Measurements from ENCODE around the gene SUPT3H. TPM values are rescaled to one million over a fixed set of nuclear protein-coding genes. Genes with fewer than 3 reads are reported as not detected.
"Not testable (repeated sequence)": the region's sequence is repeated elsewhere in the genome, so short reads cannot be mapped to it uniquely, and the experiment has no call there.

Gene SUPT3H
- polyA plus RNA-seq, 3 donors = 2.4 to 3.5 (median 2.5) TPM

DNA sequence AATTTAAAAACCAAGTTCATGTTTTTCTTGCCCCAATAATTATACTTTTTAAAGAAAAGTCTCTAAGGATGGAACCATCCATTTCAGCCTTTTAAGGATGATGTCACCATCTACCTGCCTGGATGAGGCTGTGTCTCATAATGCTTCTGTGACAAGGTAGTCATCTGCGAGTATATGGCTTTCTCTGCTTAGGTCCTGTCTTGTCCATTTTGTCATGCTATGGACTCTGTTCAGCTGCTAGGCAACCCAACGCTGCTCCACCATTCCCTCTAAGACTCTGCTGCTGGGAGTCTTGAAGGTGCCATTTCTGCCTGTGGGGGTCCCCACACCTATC, 509.4 kb downstream of the SUPT3H start:
- intact Hi-C loops (cut with micrococcal nuclease) = no loop called here
- no peaks in the 10 kb centered on the region for H4K20me1 ChIP-seq (ENCODE audit: insufficient read depth, low read length)
- no peak overlapping the region for H3K9ac ChIP-seq (ENCODE audit: insufficient read depth, low read length, poor library complexity, severe bottlenecking)
- H3K27ac ChIP-seq (ENCODE audit: low read depth in 1 of 2, low read length in 2 of 2) = no peak overlapping the region
- peaks cover 2 to 6% of the 10 kb centered on the region in 2 donors for H3K36me3 Mint-ChIP-seq
- no peak overlapping the region for H2AFZ ChIP-seq (ENCODE audit: insufficient read depth, low read depth, low read length, poor library complexity, severe bottlenecking)
- H3K9me3 Mint-ChIP-seq = peaks cover 14 to 31% (median 25%) of the 10 kb centered on the region in 7 donors
- DNase-seq = no peak
- TF ChIP-seq, protein P1, sequence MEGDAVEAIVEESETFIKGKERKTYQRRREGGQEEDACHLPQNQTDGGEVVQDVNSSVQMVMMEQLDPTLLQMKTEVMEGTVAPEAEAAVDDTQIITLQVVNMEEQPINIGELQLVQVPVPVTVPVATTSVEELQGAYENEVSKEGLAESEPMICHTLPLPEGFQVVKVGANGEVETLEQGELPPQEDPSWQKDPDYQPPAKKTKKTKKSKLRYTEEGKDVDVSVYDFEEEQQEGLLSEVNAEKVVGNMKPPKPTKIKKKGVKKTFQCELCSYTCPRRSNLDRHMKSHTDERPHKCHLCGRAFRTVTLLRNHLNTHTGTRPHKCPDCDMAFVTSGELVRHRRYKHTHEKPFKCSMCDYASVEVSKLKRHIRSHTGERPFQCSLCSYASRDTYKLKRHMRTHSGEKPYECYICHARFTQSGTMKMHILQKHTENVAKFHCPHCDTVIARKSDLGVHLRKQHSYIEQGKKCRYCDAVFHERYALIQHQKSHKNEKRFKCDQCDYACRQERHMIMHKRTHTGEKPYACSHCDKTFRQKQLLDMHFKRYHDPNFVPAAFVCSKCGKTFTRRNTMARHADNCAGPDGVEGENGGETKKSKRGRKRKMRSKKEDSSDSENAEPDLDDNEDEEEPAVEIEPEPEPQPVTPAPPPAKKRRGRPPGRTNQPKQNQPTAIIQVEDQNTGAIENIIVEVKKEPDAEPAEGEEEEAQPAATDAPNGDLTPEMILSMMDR (IDR thresholded peaks at IDR 0.05) = no peak
- WGBS (ENCODE audit: insufficient coverage) = 95% methylated on average over 2 of the region's 2 CpGs
- H3K4me1 Mint-ChIP-seq = peaks cover 5% of the 10 kb centered on the region
- H3K36me3 ChIP-seq (replicated peaks in 1 of 2; ENCODE audit: control insufficient read depth in 1 of 2, insufficient read depth in 2 of 2, low read length in 2 of 2) = no peaks in the 10 kb centered on the region
- no peak overlapping the region for H3K4me2 ChIP-seq (replicated peaks; ENCODE audit: extremely low read depth, low read length, poor library complexity, severe bottlenecking)
- H3K27ac Mint-ChIP-seq = no peak overlapping the region
- H3K79me2 ChIP-seq (ENCODE audit: insufficient read depth, low read length) = no peaks in the 10 kb centered on the region
- no peak overlapping the region for H3K4me3 Mint-ChIP-seq
- no peaks in the 10 kb centered on the region for H3K4me1 ChIP-seq (ENCODE audit: control insufficient read depth in 1 of 2, insufficient read depth in 2 of 2, low read length in 2 of 2)
- H3K9me3 ChIP-seq (replicated peaks in 1 of 2; ENCODE audit: control insufficient read depth in 1 of 2, insufficient read depth in 1 of 2, low read length in 2 of 2) = peaks cover 7 to 11% of the 10 kb centered on the region in 2 donors
- H3K27me3 Mint-ChIP-seq (ENCODE audit: low read depth in 3 of 3) = no peaks in the 10 kb centered on the region
- H3K4me3 ChIP-seq (replicated peaks in 1 of 3; ENCODE audit: low read depth in 2 of 3, low read length in 3 of 3) = no peak overlapping the region
- no peaks in the 10 kb centered on the region for H3K27me3 ChIP-seq (ENCODE audit: control insufficient read depth in 2 of 2, insufficient read depth in 2 of 2, low read length in 2 of 2)

DNA sequence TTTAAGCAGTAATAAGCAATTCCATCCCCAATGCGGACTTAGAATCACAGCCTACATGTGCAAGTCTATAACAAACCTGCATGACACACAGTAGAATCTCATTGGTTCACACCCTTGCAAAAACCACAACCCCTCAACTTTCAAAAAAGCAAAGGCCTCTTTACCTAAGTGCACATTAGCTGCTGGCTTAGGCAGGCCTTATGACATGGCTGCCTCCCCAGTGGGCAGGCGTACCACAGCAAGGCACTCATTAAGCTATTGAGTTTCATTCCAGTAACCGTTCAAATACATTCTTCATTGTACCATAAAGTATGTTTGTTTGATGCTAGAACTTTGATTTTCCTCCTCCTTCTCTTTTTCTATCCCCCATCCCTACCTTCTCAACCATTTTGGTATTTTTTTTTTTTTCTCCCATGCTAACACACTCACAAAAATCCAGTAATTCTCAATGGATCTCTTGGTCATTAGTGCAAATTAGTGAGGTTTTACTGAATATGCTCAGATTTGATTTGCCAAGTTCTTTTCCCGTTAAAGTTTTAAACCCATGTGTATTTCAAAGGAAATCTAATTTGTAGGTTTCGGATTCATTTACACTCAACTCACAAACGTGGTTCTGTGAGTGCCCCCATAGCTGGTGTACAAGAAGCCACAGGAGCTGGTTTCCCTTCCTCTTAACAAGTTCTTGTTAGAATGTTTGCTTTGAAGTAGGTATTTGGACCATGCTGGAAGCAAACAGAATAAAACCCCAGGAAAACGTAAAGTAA, 510.0 kb downstream of the SUPT3H start:
- H3K36me3 Mint-ChIP-seq = peaks cover 2 to 6% of the 10 kb centered on the region in 2 donors
- H3K4me3 Mint-ChIP-seq = no peak overlapping the region
- 94% methylated on average over 1 of the region's 7 CpGs for WGBS (ENCODE audit: insufficient coverage)

DNA sequence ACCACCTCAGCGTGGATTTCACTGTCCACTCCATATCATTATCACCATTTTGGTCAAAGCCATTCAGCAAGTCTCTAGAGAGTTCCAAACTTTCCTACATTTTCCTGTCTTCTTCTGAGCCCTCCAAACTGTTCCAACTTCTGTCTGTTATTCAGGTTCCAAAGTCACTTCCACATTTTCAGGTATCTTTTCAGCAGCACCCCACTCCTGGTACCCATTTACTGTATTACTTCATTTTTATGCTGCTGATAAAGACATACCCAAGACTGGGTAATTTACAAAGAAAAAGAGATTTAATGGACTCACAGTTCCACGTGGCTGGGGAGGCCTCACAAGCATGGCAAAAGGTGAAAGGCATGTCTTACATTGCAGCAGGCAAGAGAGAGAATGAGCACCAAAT, 512.5 kb downstream of the SUPT3H start:
- intact Hi-C loops (cut with micrococcal nuclease); H2AFZ ChIP-seq (ENCODE audit: insufficient read depth, low read depth, low read length, poor library complexity, severe bottlenecking); H3K4me2 ChIP-seq (replicated peaks; ENCODE audit: extremely low read depth, low read length, poor library complexity, severe bottlenecking); H4K20me1 ChIP-seq (ENCODE audit: insufficient read depth, low read length); H3K36me3 ChIP-seq (replicated peaks in 1 of 2; ENCODE audit: control insufficient read depth in 1 of 2, insufficient read depth in 2 of 2, low read length in 2 of 2); H3K36me3 Mint-ChIP-seq; H3K27me3 Mint-ChIP-seq (ENCODE audit: low read depth in 3 of 3); H3K4me1 Mint-ChIP-seq; H3K9ac ChIP-seq (ENCODE audit: insufficient read depth, low read length, poor library complexity, severe bottlenecking); H3K4me1 ChIP-seq (ENCODE audit: control insufficient read depth in 1 of 2, insufficient read depth in 2 of 2, low read length in 2 of 2); DNase-seq; H3K79me2 ChIP-seq (ENCODE audit: insufficient read depth, low read length); H3K27ac Mint-ChIP-seq; H3K4me3 Mint-ChIP-seq; H3K27me3 ChIP-seq (ENCODE audit: control insufficient read depth in 2 of 2, insufficient read depth in 2 of 2, low read length in 2 of 2); H3K4me3 ChIP-seq (replicated peaks in 1 of 3; ENCODE audit: low read depth in 2 of 3, low read length in 3 of 3); H3K27ac ChIP-seq (ENCODE audit: low read depth in 1 of 2, low read length in 2 of 2): not testable (repeated sequence)
- peaks cover 7 to 11% of the 10 kb centered on the region in 2 donors for H3K9me3 ChIP-seq (replicated peaks in 1 of 2; ENCODE audit: control insufficient read depth in 1 of 2, insufficient read depth in 1 of 2, low read length in 2 of 2)
- WGBS (ENCODE audit: insufficient coverage) = 100% methylated on average over 1 of the region's 2 CpGs
- peaks cover 13 to 28% (median 22%) of the 10 kb centered on the region in 7 donors for H3K9me3 Mint-ChIP-seq

More for the DNA sequence above, 510.0 kb downstream of the SUPT3H start:
- Histone ChIP-seq H3K4me1 (ENCODE audit: control insufficient read depth in 1 of 2, insufficient read depth in 2 of 2, low read length in 2 of 2) (no peaks in the 10 kb centered on the region), H3K9ac (ENCODE audit: insufficient read depth, low read length, poor library complexity, severe bottlenecking) (no peak overlapping the region), H3K9me3 (replicated peaks in 1 of 2; ENCODE audit: control insufficient read depth in 1 of 2, insufficient read depth in 1 of 2, low read length in 2 of 2) (peaks cover 7 to 11% of the 10 kb centered on the region in 2 donors), H3K36me3 (replicated peaks in 1 of 2; ENCODE audit: control insufficient read depth in 1 of 2, insufficient read depth in 2 of 2, low read length in 2 of 2) (no peaks in the 10 kb centered on the region), H2AFZ (ENCODE audit: insufficient read depth, low read depth, low read length, poor library complexity, severe bottlenecking) (no peak overlapping the region), H4K20me1 (ENCODE audit: insufficient read depth, low read length) (no peaks in the 10 kb centered on the region), H3K27ac (ENCODE audit: low read depth in 1 of 2, low read length in 2 of 2) (no peak overlapping the region), H3K79me2 (ENCODE audit: insufficient read depth, low read length) (no peaks in the 10 kb centered on the region), H3K27me3 (ENCODE audit: control insufficient read depth in 2 of 2, insufficient read depth in 2 of 2, low read length in 2 of 2) (no peaks in the 10 kb centered on the region), H3K4me3 (replicated peaks in 1 of 3; ENCODE audit: low read depth in 2 of 3, low read length in 3 of 3) (no peak overlapping the region), H3K4me2 (replicated peaks; ENCODE audit: extremely low read depth, low read length, poor library complexity, severe bottlenecking) (no peak overlapping the region)
- H3K27ac Mint-ChIP-seq = peak overlapping the region in 1 of 7 donors; percentile 70
- no peak for DNase-seq
- H3K27me3 Mint-ChIP-seq (ENCODE audit: low read depth in 3 of 3) = no peaks in the 10 kb centered on the region
- H3K9me3 Mint-ChIP-seq = peaks cover 14 to 31% (median 26%) of the 10 kb centered on the region in 7 donors
- peaks cover 7% of the 10 kb centered on the region for H3K4me1 Mint-ChIP-seq
- intact Hi-C loops (cut with micrococcal nuclease) = no loop called here
- TF ChIP-seq, protein P1 (IDR thresholded peaks at IDR 0.05) = no peak
